Bone marrow (tissue), 2 donors: ENCODE data around the gene ACTN1.

ENCODE experiments used
- DNase-seq, 2 donors: peaks; one replicate each; lab custom pipeline; 2025; lab: John Stamatoyannopoulos, UW

ACTN1 gene

GRCh38 chr14:68969278-68970033 lies 9.6 kb downstream of the ACTN1 start:
- no peak for DNase-seq

GRCh38 chr14:68968721-68969120 lies 10.4 kb downstream of the ACTN1 start:
- no peak for DNase-seq

DNA sequence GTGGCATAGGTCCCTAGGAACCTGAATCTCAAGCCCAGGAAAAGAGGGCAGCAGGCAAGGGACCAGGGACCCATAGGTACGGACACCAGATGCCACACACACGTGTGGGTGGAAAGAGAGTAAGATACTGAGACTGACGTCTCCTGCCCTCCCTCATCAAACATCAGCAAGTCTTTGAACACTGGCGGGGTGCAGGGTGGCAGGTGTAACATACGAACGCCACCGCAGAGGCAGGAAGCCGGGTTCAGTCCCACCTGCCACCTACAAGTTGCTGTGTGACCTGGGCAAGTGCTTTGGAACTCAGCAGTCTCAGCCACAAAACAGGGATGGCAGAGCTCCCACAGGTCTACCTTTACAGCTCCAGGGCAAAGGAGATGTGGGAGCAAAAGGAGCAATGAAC lies 11.1 kb downstream of the ACTN1 start:
- DNase-seq, result no peak

GRCh38 chr14:68967459-68967940 lies 11.6 kb downstream of the ACTN1 start:
- DNase-seq, result no peak

DNA sequence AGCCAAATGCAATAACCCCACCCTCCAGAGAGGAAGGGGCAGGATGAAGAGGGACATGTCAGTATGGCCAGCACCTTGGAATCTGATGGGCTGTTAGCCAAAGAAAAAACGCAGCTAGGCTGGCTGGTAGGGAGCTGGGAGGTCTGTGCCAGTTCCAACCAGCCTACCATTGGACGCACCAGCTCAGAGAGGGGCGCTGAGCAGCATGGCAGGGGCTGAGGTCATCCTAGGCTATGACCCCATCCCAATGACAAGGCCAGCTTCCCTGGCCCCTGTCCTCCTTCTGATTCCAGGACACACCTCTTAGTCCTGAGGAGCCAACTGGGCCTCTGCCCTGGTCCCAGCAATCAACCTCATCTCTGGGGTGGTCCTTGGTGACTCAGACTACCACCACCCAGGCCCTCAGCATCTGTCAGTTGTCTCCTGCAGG lies 12.2 kb downstream of the ACTN1 start:
- no peak for DNase-seq

DNA sequence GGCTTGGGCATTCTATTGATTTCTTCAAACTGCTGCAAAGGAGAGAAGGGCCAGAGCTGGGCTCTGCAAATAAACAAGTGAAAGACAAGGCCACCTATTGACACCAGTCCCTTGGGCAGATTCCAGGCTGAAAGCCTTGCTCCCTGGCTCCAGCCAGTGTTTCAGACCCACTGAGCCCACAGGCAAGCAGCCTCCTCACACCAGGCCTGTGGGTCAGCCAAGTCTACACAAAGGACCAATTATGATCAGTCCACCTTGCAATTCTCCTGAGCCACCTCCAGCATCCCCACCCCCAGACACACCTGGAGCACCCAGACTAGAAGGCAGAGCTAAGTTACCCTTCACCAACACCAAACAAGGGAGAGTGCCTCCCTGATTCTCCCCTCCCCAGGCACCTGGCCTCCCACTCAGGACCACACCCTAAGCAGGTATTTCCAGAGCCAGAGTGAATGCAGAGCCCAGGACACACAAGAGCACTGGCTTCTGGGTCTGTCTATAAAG lies 13.8 kb downstream of the ACTN1 start:
- no peak for DNase-seq

DNA sequence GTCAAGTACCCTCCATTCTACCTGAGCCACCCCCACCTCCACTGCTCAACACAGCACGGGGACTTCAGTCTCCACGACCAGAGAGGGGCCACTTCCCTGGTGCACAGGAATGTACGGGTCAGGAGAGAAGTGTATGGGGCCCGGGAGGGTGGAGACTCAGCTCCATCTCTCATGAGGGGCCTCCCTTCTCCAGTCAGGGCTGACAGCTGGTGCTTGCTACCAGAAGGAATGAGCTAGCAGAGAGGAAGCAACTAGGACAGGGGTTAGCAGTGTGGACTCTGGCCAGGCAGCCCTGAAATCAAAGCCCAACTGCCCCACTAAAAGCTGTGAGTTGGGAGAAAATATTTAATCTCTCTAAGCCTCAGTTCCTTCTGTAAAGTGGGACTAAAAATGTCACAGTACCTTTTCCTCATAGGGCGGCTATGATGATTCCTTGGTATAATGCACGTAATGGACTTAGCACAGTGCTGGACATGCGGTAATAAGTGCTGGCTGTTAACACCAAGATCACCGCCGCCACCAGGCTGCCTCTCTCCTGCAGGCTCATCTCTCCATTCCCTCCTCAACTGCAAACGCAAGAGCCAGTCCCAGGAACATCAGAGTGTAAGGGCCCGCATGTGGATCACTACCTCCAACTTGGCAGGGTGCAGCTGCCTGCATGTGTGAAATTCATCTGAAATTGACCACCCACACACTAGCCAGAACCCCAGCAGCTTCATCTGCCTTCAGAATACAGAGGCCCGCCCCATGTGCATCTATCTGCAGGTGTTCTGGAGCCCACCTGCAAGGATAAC lies 14.6 kb downstream of the ACTN1 start:
- no peak for DNase-seq

- DNase-seq, result no peak
Observed at GRCh38 chr14:68962681-68963080, 16.4 kb downstream of the ACTN1 start.

- DNase-seq, result no peak
Observed at GRCh38 chr14:68961781-68962584, 17.1 kb downstream of the ACTN1 start.

- DNase-seq, result no peak
Observed at GRCh38 chr14:68961361-68961760, 17.7 kb downstream of the ACTN1 start.

- no peak for DNase-seq
Observed at GRCh38 chr14:68960123-68960522, 19.0 kb downstream of the ACTN1 start.

- no peak for DNase-seq
Observed at GRCh38 chr14:68959035-68959434, 20.1 kb downstream of the ACTN1 start.

- no peak for DNase-seq
Observed at GRCh38 chr14:68958553-68958952, 20.5 kb downstream of the ACTN1 start.

- no peak for DNase-seq
Observed at GRCh38 chr14:68957775-68958174, 21.3 kb downstream of the ACTN1 start.

DNA sequence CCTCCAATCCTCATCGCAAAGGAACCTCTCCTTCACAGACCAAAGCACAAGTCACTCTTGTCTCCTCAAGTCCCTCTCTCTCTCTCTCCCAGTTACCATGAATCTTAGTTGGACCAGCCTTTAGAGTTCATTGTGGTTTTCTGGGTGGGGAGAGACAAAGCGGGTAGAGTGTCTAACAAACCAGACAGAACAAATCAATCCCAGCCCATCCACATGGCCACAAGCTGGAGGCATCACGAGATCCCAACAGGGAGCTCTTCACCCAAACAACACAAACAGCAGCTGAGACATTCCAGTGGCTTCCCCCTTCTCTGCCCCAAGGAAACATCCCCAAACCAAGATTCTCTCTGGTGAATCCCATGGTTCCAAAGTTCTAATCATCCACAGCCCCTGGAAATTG lies 22.4 kb downstream of the ACTN1 start:
- DNase-seq, result no peak

DNA sequence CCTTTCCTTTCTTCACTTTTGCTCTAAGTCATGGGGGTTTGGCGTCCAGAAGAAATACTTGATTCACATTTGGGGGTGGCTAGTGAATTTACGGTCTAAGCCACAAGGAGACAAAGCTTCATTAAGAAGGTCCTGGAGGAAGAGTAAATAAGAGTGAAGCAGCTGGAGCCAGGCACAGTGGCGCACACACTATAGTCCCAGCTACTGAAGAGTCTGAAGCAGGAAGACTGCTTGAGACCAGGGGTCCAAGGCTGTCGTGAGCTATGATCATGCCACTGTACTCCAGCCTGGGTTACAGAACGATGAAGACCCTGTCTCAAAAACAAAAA lies 23.3 kb downstream of the ACTN1 start:
- DNase-seq, result no peak

GRCh38 chr14:68955164-68955850 lies 23.8 kb downstream of the ACTN1 start:
- no peak for DNase-seq

DNA sequence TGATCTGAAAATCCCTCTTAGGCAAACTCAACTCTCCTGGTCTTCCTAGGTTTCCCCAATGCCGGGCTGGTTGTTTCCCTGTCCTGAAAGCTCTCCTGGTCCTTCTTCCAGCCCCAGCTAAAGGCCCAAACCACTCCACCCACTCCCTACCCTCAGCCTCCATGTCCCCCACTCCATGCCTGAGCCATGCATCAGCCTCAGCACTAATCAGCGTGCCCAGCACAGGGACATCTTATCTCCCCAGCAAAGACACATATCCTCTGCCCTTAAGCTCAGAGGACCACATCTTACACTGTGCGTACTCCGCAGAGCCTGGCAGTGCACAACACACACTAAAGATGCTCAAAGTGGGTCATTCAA lies 25.9 kb downstream of the ACTN1 start:
- no peak for DNase-seq

DNA sequence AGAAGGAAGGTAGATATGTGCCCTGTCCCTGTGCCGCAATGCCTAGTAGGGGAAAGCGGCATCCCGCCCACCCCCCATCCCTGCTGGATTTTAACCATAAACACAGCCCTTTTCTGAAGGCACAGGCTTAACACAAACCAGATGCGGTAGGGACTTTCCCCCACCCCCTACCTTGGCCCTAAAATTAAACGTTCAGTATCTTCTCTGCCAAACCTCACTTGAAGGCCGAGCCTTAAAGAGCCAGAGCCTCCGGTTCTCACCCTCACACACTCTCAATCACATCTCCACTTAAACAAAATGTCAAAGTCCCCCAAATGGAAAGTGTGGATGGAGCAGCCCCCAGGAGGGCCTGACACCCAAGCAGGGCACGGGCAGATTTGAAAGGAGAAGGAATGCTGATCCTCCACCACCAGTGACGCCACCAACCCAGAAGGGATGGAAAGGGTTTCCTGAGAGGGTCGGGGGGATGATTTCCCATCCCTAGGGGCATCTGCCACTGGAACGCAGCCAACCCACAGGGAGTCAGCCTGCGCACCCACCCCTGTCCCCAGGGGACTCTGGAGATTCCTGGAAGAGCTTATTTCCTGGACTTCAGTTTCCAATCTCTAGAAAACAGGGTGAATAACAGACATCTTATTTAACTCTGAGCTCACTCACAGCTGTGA lies 26.4 kb downstream of the ACTN1 start:
- DNase-seq, result no peak

DNA sequence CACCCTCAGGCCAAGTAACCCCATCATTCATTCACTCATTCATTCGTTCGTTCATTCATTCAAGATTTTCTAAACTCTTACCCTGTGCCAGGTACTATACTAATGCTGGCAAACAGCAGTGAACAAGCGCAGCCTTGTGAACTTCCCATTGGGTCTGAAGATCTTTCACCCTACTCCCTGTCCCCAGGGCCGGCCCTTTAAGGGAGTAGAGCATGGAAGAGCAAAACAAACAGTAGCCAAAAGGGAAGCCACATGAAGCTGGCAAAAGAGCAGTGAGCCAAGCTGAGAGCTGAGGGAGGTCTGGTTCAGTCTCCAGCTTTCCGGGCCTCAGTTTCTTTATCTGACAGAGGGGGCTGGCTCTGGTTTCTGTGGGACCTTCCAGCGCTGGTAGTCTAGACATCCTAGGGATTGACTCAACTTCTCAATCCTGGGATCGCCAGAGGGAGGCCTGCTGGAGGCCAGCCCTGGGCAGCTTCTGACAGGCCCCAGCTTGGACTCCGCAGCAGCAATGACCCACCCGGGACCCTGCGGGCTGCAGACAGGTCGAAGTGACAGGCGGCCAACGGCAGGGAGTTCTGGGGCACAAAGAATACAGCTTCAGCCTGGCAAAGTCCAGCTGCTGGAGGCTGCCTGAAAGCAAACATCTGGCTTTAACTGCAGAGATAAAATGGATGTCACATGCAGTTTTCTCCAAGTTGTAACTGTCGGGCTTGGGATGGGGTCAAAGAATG lies 27.1 kb downstream of the ACTN1 start:
- DNase-seq, result no peak
